GM18873 (cell line): ENCODE measurements around the gene NFASC.

Experiments
- ATAC-seq: cut with Tn5 transposase; IDR thresholded peaks from one replicate; pipeline ENCODE4 v1.9.1; 2021; ENCODE audit warnings: mild to moderate bottlenecking, moderate library complexity, moderate number of reproducible peaks; ENCODE audit not compliant: unreplicated experiment, low FRiP score

Gene NFASC

GRCh38 chr1:204885288-204885711, 14.6 kb downstream of the NFASC start:
- ATAC-seq = no peak

- ATAC-seq = no peak
Observed at GRCh38 chr1:204885790-204886189, 15.1 kb downstream of the NFASC start.

- ATAC-seq = no peak
Observed at GRCh38 chr1:204887846-204888245, 17.2 kb downstream of the NFASC start.

GRCh38 chr1:204888294-204888693, 17.6 kb downstream of the NFASC start:
- ATAC-seq = no peak

- no peak for ATAC-seq
Observed at GRCh38 chr1:204889681-204890383, 19.2 kb downstream of the NFASC start.

GRCh38 chr1:204891860-204892259, 21.2 kb downstream of the NFASC start:
- no peak for ATAC-seq

GRCh38 chr1:204894031-204894430, 23.4 kb downstream of the NFASC start:
- ATAC-seq = no peak

GRCh38 chr1:204894606-204895005, 23.9 kb downstream of the NFASC start:
- no peak for ATAC-seq

GRCh38 chr1:204896023-204896422, 25.4 kb downstream of the NFASC start:
- ATAC-seq = no peak

GRCh38 chr1:204896787-204897469, 26.3 kb downstream of the NFASC start:
- no peak for ATAC-seq

GRCh38 chr1:204900721-204901120, 30.1 kb downstream of the NFASC start:
- ATAC-seq = no peak

GRCh38 chr1:204902671-204903070, 32.0 kb downstream of the NFASC start:
- no peak for ATAC-seq

- no peak for ATAC-seq
Observed at GRCh38 chr1:204904228-204904810, 33.7 kb downstream of the NFASC start.

GRCh38 chr1:204909109-204909508, 38.4 kb downstream of the NFASC start:
- no peak for ATAC-seq

GRCh38 chr1:204915861-204916495, 45.3 kb downstream of the NFASC start:
- ATAC-seq = no peak

- no peak for ATAC-seq
Observed at GRCh38 chr1:204917802-204918201, 47.1 kb downstream of the NFASC start.

GRCh38 chr1:204920511-204920910, 49.8 kb downstream of the NFASC start:
- no peak for ATAC-seq

GRCh38 chr1:204920967-204921366, 50.3 kb downstream of the NFASC start:
- no peak for ATAC-seq

GRCh38 chr1:204921855-204922516, 51.3 kb downstream of the NFASC start:
- ATAC-seq = no peak

GRCh38 chr1:204923201-204923600, 52.5 kb downstream of the NFASC start:
- ATAC-seq = no peak

- ATAC-seq = no peak
Observed at GRCh38 chr1:204923626-204924012, 53.0 kb downstream of the NFASC start.
